ENCODE data around the gene RPTOR.

RPTOR gene

DNA sequence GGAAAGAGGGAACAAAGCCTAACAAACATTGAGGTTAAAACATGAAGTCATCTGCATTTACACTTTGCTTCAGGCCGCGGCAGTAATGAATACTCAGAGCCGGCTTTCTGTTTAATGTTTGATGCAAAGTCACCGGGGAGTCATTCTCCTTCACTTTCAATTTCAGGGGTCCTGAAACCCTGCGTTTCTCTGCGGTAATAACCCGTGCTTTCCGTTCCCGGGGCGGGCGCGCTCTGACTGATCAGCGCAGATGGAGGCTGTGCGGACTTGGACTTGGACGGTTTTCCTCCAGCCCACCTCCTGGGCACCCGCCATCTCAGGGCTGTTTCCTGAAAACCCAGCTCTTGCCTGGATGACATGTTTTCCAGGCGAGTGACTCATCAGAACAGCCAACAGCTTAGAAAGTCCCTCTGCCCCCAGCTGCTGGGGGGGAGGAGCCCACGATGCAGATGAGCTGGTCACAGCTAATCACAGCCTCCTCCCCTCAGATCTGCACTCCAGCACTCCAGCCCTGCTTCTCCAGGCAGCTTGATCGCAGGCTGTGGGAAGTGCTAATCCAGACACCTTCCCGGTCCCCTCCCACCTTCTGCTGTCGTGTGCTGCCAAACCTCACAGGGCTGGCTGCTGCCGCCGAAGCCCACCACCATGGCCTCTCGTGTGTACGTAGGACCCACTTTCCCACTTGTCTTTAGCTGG lies 288.4 kb downstream of the RPTOR start:
- H3K27ac ChIP-seq: peak overlapping the region; percentile 96
- H3K27me3 ChIP-seq (replicated peaks): no peaks in the 10 kb centered on the region
- peak; percentile 97 for DNase-seq
- TF ChIP-seq, protein P1, sequence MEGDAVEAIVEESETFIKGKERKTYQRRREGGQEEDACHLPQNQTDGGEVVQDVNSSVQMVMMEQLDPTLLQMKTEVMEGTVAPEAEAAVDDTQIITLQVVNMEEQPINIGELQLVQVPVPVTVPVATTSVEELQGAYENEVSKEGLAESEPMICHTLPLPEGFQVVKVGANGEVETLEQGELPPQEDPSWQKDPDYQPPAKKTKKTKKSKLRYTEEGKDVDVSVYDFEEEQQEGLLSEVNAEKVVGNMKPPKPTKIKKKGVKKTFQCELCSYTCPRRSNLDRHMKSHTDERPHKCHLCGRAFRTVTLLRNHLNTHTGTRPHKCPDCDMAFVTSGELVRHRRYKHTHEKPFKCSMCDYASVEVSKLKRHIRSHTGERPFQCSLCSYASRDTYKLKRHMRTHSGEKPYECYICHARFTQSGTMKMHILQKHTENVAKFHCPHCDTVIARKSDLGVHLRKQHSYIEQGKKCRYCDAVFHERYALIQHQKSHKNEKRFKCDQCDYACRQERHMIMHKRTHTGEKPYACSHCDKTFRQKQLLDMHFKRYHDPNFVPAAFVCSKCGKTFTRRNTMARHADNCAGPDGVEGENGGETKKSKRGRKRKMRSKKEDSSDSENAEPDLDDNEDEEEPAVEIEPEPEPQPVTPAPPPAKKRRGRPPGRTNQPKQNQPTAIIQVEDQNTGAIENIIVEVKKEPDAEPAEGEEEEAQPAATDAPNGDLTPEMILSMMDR (IDR thresholded peaks at IDR 0.05; ENCODE audit: low read depth, low read length, missing control alignments): no peak
- H3K36me3 ChIP-seq (replicated peaks): no peaks in the 10 kb centered on the region
- H3K4me3 ChIP-seq (ENCODE audit: low read depth, low read length): peak overlapping the region; percentile 51
- in situ Hi-C loops (cut with HindIII; ENCODE audit: low pct_ligation_motif_present, low sequenced_read_pairs): no loop called here

DNA sequence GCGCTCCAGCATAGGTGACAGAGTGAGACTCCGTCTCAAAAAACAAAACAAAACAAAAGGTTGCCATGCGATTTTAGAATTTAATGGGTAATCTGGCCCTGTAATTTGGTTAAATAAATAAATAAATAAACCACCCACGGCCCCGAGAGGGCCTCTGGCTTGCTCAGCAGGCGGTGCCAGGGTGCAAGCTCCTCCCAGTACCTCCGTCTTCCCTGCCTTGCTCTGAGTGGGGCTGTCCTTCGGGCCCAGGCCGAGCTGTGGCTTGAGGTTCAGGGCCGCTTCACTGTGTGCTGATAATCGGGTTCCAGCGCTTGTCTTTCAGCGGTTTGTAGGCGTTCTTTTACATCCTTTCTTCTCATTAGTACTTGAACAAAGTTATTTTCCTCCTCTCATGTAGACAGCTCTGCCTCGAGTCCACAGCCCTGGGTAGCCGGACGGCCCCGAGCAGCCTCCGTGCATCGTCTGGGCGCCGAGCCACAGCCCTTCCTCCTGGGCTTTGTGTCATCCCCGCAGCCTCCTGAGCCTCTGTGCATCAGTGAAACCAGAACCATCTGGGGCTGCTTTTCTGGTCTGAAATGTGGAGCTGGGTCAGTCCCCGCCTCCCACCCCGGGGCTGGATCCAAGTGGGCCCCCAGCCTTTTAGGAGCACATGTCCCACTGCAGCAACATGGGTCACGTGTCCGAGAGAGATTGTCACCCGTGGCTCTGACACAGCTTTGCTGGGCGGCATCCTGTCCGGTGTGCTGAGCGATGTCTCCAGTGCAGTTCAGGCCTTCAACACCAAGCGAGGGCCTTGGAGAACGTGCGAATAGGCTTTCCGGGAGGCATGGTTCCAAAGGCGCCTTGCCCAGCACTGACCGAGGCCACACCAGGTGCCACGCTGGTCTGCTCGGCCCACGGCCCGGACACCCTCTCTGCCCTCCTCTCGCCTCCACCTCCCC lies 289.6 kb downstream of the RPTOR start:
- in situ Hi-C loops (cut with HindIII; ENCODE audit: low pct_ligation_motif_present, low sequenced_read_pairs): no loop called here
- TF ChIP-seq, protein P1 (IDR thresholded peaks at IDR 0.05; ENCODE audit: low read depth, low read length, missing control alignments): no peak
- peak; percentile 14 for DNase-seq
- no peaks in the 10 kb centered on the region for H3K27me3 ChIP-seq (replicated peaks)
- no peaks in the 10 kb centered on the region for H3K36me3 ChIP-seq (replicated peaks)
- no peak overlapping the region for H3K4me3 ChIP-seq (ENCODE audit: low read depth, low read length)
- H3K27ac ChIP-seq: peak overlapping the region; percentile 96

DNA sequence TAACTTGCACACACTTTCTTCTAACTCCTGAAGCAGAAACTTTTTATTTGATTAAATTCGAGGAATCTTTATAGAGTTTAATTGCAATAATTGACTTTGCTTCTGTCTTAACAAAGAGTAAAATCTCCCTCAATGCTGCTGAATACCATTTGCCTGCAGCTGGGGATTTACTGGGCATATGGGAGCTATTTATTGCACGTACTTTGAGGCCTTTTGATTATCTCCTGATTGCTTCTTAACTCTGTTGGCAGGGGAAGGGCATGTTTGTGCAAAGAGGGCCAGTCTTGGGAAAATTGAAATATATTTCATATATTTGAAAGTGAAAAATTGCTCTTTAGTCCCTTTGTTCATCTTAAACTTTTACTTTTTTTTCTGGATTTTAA lies 290.2 kb downstream of the RPTOR start:
- no peak for DNase-seq
- Histone ChIP-seq H3K36me3 (replicated peaks) (no peaks in the 10 kb centered on the region), H3K4me3 (ENCODE audit: low read depth, low read length) (no peak overlapping the region), H3K27ac (no peak overlapping the region), H3K27me3 (replicated peaks) (no peaks in the 10 kb centered on the region)
- in situ Hi-C loops (cut with HindIII; ENCODE audit: low pct_ligation_motif_present, low sequenced_read_pairs): no loop called here
- TF ChIP-seq, protein P1 (IDR thresholded peaks at IDR 0.05; ENCODE audit: low read depth, low read length, missing control alignments): no peak

DNA sequence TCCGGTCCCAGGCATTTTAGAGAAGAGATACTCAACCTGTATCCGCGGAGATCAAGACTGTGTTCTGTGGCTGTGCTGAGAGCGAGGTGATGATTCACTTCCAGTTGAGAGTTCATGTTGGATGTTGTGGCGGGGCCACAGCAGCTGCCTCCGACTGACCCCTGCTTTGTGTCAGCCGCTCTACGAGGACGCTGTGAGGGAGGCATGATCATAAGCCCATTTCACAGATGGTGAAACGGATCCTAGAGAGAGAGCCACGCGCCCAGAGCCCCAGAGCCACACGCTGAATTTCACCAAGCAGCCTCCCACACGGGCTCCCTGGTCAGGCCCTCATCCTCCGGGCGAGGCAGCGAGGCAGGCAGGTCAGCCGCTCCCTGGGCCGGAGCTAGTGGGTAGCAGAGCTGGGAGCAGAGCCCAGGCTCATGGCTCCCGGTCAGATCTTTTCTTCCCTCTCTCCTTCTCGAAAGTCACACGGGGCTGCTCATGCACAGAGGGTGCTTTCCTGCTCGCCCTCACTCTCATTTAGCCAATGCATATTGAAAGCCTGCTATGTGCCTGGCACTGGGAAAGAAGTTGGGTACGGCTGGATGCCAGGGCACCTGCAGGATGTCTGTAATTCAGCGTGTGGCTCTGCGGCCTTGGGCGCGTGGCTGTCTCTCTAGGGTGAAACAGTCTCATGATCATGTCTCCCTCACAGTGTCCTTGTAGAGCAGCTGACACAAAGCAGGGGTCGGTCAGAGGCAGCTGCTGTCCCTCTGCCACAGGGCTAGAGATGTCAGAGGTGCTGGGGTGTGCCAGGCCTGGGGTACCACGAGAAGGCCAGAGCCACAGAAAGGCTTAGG lies 291.4 kb downstream of the RPTOR start:
- no peaks in the 10 kb centered on the region for H3K36me3 ChIP-seq (replicated peaks)
- H3K4me3 ChIP-seq (ENCODE audit: low read depth, low read length): no peak overlapping the region
- in situ Hi-C loops (cut with HindIII; ENCODE audit: low pct_ligation_motif_present, low sequenced_read_pairs): no loop called here
- no peak for DNase-seq
- no peak overlapping the region for H3K27ac ChIP-seq
- H3K27me3 ChIP-seq (replicated peaks): no peaks in the 10 kb centered on the region
- TF ChIP-seq, protein P1 (IDR thresholded peaks at IDR 0.05; ENCODE audit: low read depth, low read length, missing control alignments): no peak

DNA sequence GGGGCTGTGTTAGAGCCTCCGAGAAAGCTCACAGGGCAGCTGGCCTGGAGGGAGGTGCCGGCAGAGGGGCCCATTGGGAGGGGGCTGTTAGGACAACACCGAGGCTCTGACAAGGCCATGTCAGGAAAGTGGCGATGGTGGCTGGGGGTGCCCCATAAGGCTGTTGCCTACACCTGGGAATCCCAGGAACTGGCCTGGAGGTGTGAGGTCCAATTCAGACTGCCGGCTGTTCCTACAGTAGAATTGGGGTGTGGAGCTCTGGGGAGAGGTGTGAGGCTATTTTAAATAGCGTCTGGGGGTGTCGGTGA lies 292.0 kb downstream of the RPTOR start:
- Histone ChIP-seq H3K36me3 (replicated peaks) (no peaks in the 10 kb centered on the region), H3K27me3 (replicated peaks) (no peaks in the 10 kb centered on the region), H3K27ac (no peak overlapping the region), H3K4me3 (ENCODE audit: low read depth, low read length) (no peak overlapping the region)
- in situ Hi-C loops (cut with HindIII; ENCODE audit: low pct_ligation_motif_present, low sequenced_read_pairs): no loop called here
- TF ChIP-seq, protein P1 (IDR thresholded peaks at IDR 0.05; ENCODE audit: low read depth, low read length, missing control alignments): no peak
- no peak for DNase-seq
